Activated CD4-positive, alpha-beta T cell treated with anti-CD3 and anti-CD28 coated beads, Interleukin-2, amount 50 U/mL, for 16 hours (primary cell): Measurements from ENCODE around the gene CPA1.

Experiments used
- DNase-seq: peaks from one replicate; pipeline ENCODE4 v3.0.0-alpha.2; 2020

The CPA1 gene

GRCh38 chr7:130397051-130397757 is 16.9 kb downstream of the CPA1 start:
- DNase-seq: no peak

GRCh38 chr7:130397758-130398073 is 17.4 kb downstream of the CPA1 start:
- DNase-seq: no peak

- DNase-seq: no peak
Observed at GRCh38 chr7:130398526-130399090, 18.3 kb downstream of the CPA1 start.

- no peak for DNase-seq
Observed at GRCh38 chr7:130400120-130400572, 19.9 kb downstream of the CPA1 start.

- no peak for DNase-seq
Observed at GRCh38 chr7:130401101-130401500, 20.8 kb downstream of the CPA1 start.

- DNase-seq: no peak
Observed at GRCh38 chr7:130401578-130401977, 21.3 kb downstream of the CPA1 start.

GRCh38 chr7:130405003-130405402 is 24.7 kb downstream of the CPA1 start:
- no peak for DNase-seq

- DNase-seq: no peak
Observed at GRCh38 chr7:130409067-130409711, 28.9 kb downstream of the CPA1 start.

GRCh38 chr7:130409712-130410072 is 29.4 kb downstream of the CPA1 start:
- no peak for DNase-seq

GRCh38 chr7:130410868-130411541 is 30.7 kb downstream of the CPA1 start:
- DNase-seq: no peak

GRCh38 chr7:130413201-130413600 is 32.9 kb downstream of the CPA1 start:
- no peak for DNase-seq

- DNase-seq: no peak
Observed at GRCh38 chr7:130415006-130415405, 34.7 kb downstream of the CPA1 start.

- DNase-seq: peak; percentile 54
Observed at GRCh38 chr7:130417213-130417612, 36.9 kb downstream of the CPA1 start.

GRCh38 chr7:130418306-130418705 is 38.0 kb downstream of the CPA1 start:
- DNase-seq: no peak

GRCh38 chr7:130419658-130420057 is 39.4 kb downstream of the CPA1 start:
- DNase-seq: no peak

- DNase-seq: no peak
Observed at GRCh38 chr7:130420943-130421578, 40.8 kb downstream of the CPA1 start.

GRCh38 chr7:130421684-130422083 is 41.4 kb downstream of the CPA1 start:
- peak; percentile 47 for DNase-seq

GRCh38 chr7:130423501-130424037 is 43.3 kb downstream of the CPA1 start:
- no peak for DNase-seq

GRCh38 chr7:130425796-130426195 is 45.5 kb downstream of the CPA1 start:
- no peak for DNase-seq

- DNase-seq: no peak
Observed at GRCh38 chr7:130426564-130426963, 46.3 kb downstream of the CPA1 start.

- DNase-seq: no peak
Observed at GRCh38 chr7:130429019-130429418, 48.7 kb downstream of the CPA1 start.

- DNase-seq: no peak
Observed at GRCh38 chr7:130430115-130430514, 49.8 kb downstream of the CPA1 start.
